K562 (cell line): ENCODE data around the gene NISCH. TPM values are rescaled to one million over a fixed set of nuclear protein-coding genes. Genes with fewer than 3 reads are reported as not detected.

ENCODE experiments used
- ARID1B ChIP-seq: fragments of 450-650 bp; IDR thresholded peaks from 2 replicates; pipeline ENCODE4 v1.6.1; 2016; ENCODE audit warnings: antibody characterized with exemption, mild to moderate bottlenecking, inconsistent platforms
- HOMEZ ChIP-seq: fragments of 250-450 bp; sonication (Bioruptor Pico); IDR thresholded peaks from 2 replicates; pipeline ENCODE4 v1.4.0; 2020; ENCODE audit warnings: mild to moderate bottlenecking, moderate library complexity
- MAX ChIP-seq: sonication (generic); formaldehyde crosslinking; IDR thresholded peaks from 2 replicates; pipeline ENCODE4 v1.9.0; 2022; ENCODE audit warnings: mild to moderate bottlenecking, missing genetic modification reagents
- MTA3 ChIP-seq: fragments of 450-650 bp; formaldehyde crosslinking; IDR thresholded peaks from 2 replicates; pipeline ENCODE4 v1.6.1; 2017; ENCODE audit warnings: mild to moderate bottlenecking, borderline replicate concordance
- PHB2 ChIP-seq: fragments of 450-650 bp; IDR thresholded peaks from 2 replicates; pipeline ENCODE4 v1.6.1; 2017; ENCODE audit warnings: low read depth
- PML ChIP-seq: IDR thresholded peaks from 2 replicates; pipeline ENCODE4 v1.6.1; 2012; ENCODE audit warnings: low read length, inconsistent platforms
- POLR2AphosphoS5 ChIP-seq: IDR thresholded peaks from 2 replicates; pipeline ENCODE4 v1.6.1; 2011; ENCODE audit warnings: mild to moderate bottlenecking, low read depth, low read length, moderate library complexity; ENCODE audit not compliant: control insufficient read depth, insufficient read depth
- ZBTB33 ChIP-seq: sonication (generic); formaldehyde crosslinking; IDR thresholded peaks from 2 replicates; pipeline ENCODE4 v1.8.1; 2023; ENCODE audit warnings: mild to moderate bottlenecking, missing genetic modification reagents
- ZNF263 ChIP-seq: sonication (generic); formaldehyde crosslinking; IDR thresholded peaks from 2 replicates; pipeline ENCODE4 v1.8.0; 2022; ENCODE audit warnings: mild to moderate bottlenecking, missing genetic modification reagents, borderline replicate concordance
- polyA plus RNA-seq, 8 experiments: library from polyadenylated mRNA; depleted of rRNA in 4 of 8; stranded (reverse) in 5 of 8; unstranded in 3 of 8; fragments of >200 nt; fragmentation: Nextera tagmentation in 2 of 8; fragmentation: Illumina TruSeq in 1 of 8; extraction: Ambion mirVana in 2 of 8; extraction: Trizol in 1 of 8; gene quantifications; 2 replicates each; pipeline versions ENCODE4 v1.2.1 to v1.2.3, GENCODE V29; 2011 to 2014; ENCODE audit warnings: inconsistent platforms in 1 of 8, missing spikeins in 1 of 8
- total RNA-seq, 7 experiments: library from RNA; depleted of rRNA in 6 of 7; stranded (reverse); fragments of >200 nt in 6 of 7; fragmentation: Illumina TruSeq in 2 of 7; extraction: Trizol in 2 of 7; gene quantifications; 2 replicates each; pipeline versions ENCODE4 v1.2.1 to v1.2.3, GENCODE V29; 2011 to 2021; ENCODE audit warnings: low replicate concordance in 1 of 7

NISCH gene
- total and polyA plus RNA-seq, 9 of the 15 experiments (the other 6 are each of a cell fraction or from before 2014, with no cell fraction given) = 0.44 to 43.5 (median 23.4) TPM

- no peak for TF ChIP-seq HOMEZ
- no peak for TF ChIP-seq PHB2
- TF ChIP-seq MAX (CRISPR knock-in tag) = no peak
- TF ChIP-seq PML = no peak
- no peak for TF ChIP-seq ZNF263 (CRISPR knock-in tag)
- no peak for TF ChIP-seq POLR2AphosphoS5
- TF ChIP-seq ARID1B = no peak
- no peak for TF ChIP-seq MTA3
- peak; percentile 76 for TF ChIP-seq ZBTB33 (CRISPR knock-in tag)
- TF ChIP-seq, all 486 proteins: peak for 5
Measured at GRCh38 chr3:52523386-52524257, 68.2 kb downstream of the NISCH start (continued).
